ENCODE data around the gene RAE1.

RAE1 gene

DNA sequence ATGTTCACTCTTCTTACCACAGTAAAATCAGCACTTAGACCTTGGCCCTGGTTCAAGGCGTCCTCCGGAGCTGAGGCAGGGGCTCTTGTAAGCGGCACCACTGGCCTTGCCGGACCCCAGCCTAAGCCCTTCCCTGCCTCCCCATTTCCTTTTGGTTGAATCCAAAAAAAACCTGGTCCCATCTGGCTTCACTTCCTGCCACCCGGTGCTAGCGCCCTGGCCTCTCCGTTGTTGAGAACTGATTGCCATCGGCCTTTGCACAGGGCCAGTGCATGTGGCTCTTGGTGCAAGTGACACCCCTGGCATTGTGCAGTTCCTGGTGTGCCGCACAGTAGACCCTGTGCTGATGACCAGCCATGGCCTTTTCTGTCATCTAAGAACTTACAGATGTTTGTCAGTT, 21.1 kb downstream of the RAE1 start:
- DNase-seq (ENCODE audit: low read depth), result no peak
- no peak overlapping the region for H3K4me3 ChIP-seq (ENCODE audit: low read depth, low read length)
- TF ChIP-seq, protein P1, sequence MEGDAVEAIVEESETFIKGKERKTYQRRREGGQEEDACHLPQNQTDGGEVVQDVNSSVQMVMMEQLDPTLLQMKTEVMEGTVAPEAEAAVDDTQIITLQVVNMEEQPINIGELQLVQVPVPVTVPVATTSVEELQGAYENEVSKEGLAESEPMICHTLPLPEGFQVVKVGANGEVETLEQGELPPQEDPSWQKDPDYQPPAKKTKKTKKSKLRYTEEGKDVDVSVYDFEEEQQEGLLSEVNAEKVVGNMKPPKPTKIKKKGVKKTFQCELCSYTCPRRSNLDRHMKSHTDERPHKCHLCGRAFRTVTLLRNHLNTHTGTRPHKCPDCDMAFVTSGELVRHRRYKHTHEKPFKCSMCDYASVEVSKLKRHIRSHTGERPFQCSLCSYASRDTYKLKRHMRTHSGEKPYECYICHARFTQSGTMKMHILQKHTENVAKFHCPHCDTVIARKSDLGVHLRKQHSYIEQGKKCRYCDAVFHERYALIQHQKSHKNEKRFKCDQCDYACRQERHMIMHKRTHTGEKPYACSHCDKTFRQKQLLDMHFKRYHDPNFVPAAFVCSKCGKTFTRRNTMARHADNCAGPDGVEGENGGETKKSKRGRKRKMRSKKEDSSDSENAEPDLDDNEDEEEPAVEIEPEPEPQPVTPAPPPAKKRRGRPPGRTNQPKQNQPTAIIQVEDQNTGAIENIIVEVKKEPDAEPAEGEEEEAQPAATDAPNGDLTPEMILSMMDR (IDR thresholded peaks at IDR 0.05; ENCODE audit: insufficient read depth, low read depth, low read length, missing control alignments), result no peak

- no peak for DNase-seq (ENCODE audit: low read depth)
- TF ChIP-seq, protein P1 (IDR thresholded peaks at IDR 0.05; ENCODE audit: insufficient read depth, low read depth, low read length, missing control alignments), result no peak
- H3K4me3 ChIP-seq (ENCODE audit: low read depth, low read length), result no peak overlapping the region
Observed at GRCh38 chr20:57372581-57373350, 21.7 kb downstream of the RAE1 start.

DNA sequence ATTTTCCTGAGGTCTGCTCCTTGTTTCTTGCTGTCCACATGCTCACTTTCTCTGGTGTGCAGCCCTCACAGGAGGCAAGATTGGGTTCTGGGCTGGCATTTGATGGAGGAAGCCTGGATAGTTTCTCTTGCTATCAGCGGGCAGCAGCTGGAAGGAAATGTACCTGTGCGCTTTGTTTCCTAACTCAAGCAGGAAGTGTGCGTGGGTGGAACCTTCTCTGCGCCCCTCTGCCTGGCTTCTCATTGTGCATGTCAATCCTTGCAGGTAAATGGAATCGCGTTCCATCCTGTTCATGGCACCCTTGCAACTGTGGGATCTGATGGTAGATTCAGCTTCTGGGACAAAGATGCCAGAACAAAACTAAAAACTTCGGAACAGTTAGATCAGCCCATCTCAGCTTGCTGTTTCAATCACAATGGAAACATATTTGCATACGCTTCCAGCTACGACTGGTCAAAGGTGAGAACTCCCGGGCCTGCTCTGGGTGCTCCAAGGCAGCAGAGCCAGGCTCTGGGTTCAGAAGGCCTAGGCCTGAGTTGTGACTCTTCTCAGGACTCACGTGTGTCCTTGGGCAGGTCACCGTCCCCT, 23.4 kb downstream of the RAE1 start:
- DNase-seq (ENCODE audit: low read depth), result no peak
- TF ChIP-seq, protein P1 (IDR thresholded peaks at IDR 0.05; ENCODE audit: insufficient read depth, low read depth, low read length, missing control alignments), result no peak
- H3K4me3 ChIP-seq (ENCODE audit: low read depth, low read length), result no peak overlapping the region

DNA sequence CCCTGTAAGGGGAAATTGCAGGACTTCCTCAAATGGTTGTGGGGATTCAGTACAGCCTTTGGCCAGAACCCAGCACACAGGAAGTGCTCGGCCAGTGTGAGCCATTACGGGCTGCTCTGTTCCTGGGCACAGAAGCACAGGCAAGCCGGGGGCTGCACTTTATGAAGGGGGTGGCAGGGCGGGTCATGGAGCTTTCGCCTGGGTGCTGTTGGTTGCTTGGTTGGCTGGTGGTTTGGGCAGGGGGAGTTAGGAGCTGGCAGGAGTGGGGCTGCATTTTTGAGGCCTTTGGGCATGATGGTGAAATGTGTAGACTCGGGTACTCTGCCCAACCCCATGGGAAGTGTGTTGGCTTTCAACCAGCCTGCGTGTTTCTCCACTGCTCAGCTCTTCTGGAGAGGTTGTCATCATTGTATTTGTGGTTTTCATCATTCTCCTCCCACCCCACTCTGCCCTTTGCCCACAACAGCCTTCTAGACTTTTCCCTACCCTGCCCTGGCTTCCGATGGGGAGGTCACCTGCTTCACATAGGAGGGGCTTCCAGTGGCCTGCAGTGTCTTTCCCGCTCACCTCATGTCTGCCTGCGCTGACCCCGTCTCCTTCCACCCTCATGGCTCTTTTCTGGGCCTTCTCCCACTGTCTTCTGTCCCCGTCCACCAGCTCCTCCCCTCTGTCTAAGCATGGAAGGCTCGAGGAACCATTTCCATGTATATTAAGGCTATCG, 24.0 kb downstream of the RAE1 start:
- TF ChIP-seq, protein P1 (IDR thresholded peaks at IDR 0.05; ENCODE audit: insufficient read depth, low read depth, low read length, missing control alignments), result no peak
- no peak overlapping the region for H3K4me3 ChIP-seq (ENCODE audit: low read depth, low read length)
- no peak for DNase-seq (ENCODE audit: low read depth)

DNA sequence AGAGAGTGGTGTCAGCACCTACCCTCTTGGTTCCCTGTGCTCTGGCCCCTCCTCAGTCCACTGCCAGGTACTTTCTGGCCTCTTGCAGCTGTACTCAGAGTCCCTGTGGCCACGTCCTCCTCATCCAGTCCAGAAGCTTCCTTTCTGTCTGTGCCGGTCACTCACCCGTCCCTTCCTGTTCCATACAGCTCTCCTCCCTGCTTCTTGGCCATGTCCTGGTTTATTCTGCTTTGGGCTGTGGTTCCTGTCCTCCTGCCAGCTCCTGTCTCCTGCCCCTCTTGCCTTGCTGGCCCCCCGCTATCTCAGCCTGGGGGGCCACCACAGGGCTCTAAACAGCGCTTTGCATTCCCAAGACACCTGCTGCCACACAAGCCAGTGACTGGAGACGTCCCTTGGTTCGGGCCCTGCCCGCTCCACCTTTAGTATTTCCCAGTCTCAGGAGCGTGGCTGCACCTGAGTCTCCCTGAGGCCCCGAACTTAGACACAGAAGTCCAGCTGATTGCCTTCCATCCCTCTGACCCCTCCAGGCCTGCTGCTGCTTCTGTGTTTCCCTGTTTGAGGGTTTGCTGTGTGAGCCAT, 24.7 kb downstream of the RAE1 start:
- DNase-seq (ENCODE audit: low read depth), result no peak
- H3K4me3 ChIP-seq (ENCODE audit: low read depth, low read length), result no peak overlapping the region
- TF ChIP-seq, protein P1 (IDR thresholded peaks at IDR 0.05; ENCODE audit: insufficient read depth, low read depth, low read length, missing control alignments), result no peak

GRCh38 chr20:57377350-57377749, 26.3 kb downstream of the RAE1 start:
- DNase-seq (ENCODE audit: low read depth), result no peak
- H3K4me3 ChIP-seq (ENCODE audit: low read depth, low read length), result no peak overlapping the region
- TF ChIP-seq, protein P1 (IDR thresholded peaks at IDR 0.05; ENCODE audit: insufficient read depth, low read depth, low read length, missing control alignments), result no peak

Measured in GM12865 (cell line).